ENCODE data around the gene JAKMIP2.

DNA sequence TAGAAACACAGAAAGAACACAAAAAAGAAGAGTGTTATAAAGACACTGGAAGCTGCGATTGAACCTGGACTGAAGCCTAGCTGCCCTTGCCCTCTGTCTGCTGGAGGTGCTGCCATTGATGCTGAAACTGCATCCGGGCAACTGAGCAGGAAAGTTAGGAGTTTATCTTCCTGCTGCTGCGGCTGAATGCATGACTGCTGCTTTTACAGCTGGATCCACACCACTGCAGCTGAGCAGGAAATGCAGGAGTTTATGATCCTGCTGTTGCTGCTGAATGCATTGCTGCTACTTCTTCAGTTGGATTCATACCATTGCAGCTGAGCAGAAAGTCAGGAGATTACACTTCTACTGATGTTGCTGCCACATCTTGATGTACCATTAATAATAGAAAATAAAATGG is 21.8 kb upstream of the JAKMIP2 start:
- TF ChIP-seq CTCF (IDR thresholded peaks at IDR 0.05; ENCODE audit: poor library complexity) = no peak
- TF ChIP-seq EZH2 (IDR thresholded peaks at IDR 0.05; ENCODE audit: borderline replicate concordance) = no peak
- TF ChIP-seq EZH2phosphoT487 (IDR thresholded peaks at IDR 0.05; ENCODE audit: low read depth, severe bottlenecking, unreplicated experiment) = no peak

Data from hepatocyte (in vitro differentiated cells).